Measurements from ENCODE around the gene PGBD5. TPM values are rescaled to one million over a fixed set of nuclear protein-coding genes. Genes with fewer than 3 reads are reported as not detected.

Gene PGBD5
- total RNA-seq, 4 donors from 2014 or later: 0.79 to 2.6 (median 1.1) TPM

- Histone ChIP-seq H3K27ac (no peak overlapping the region), H3K36me3 (no peaks in the 10 kb centered on the region), H3K4me3 (no peak overlapping the region), H3K9me3 (no peaks in the 10 kb centered on the region), H3K4me1 (no peaks in the 10 kb centered on the region), H3K27me3 (no peaks in the 10 kb centered on the region)
- WGBS, 2 donors (ENCODE audit: low coverage in 1 of 2): 53 to 70% methylated on average over 4 to 7 of the region's 7 CpGs
- TF ChIP-seq POLR2AphosphoS5 (IDR thresholded peaks at IDR 0.05): no peak
- no peak for TF ChIP-seq POLR2A (IDR thresholded peaks at IDR 0.05)
- TF ChIP-seq CTCF (IDR thresholded peaks at IDR 0.05): no peak
- in situ Hi-C loops (cut with MboI; ENCODE audit: low pct_ligation_motif_present in 1 of 4, low pct_unique_long_range_greater_than_20kb in 1 of 4, low sequenced_read_pairs in 3 of 4) (no loop called here), intact Hi-C loops (cut with DNase I; ENCODE audit: low total_unique reads) (no loop called here)
- DNase-seq: no peak
These were observed 66.0 kb downstream of the PGBD5 start for GRCh38 chr1:230359992-230360668.

GRCh38 chr1:230356869-230357794 lies 69.0 kb downstream of the PGBD5 start:
- intact Hi-C loops (cut with DNase I; ENCODE audit: low total_unique reads): no loop called here
- in situ Hi-C loops (cut with MboI; ENCODE audit: low pct_ligation_motif_present in 1 of 4, low pct_unique_long_range_greater_than_20kb in 1 of 4, low sequenced_read_pairs in 3 of 4): no loop called here
- Histone ChIP-seq H3K4me1 (no peaks in the 10 kb centered on the region), H3K27me3 (no peaks in the 10 kb centered on the region), H3K36me3 (no peaks in the 10 kb centered on the region), H3K9me3 (no peaks in the 10 kb centered on the region), H3K4me3 (no peak overlapping the region), H3K27ac (no peak overlapping the region)
- DNase-seq: no peak
- TF ChIP-seq POLR2AphosphoS5 (IDR thresholded peaks at IDR 0.05) (no peak), POLR2A (IDR thresholded peaks at IDR 0.05) (no peak), CTCF (IDR thresholded peaks at IDR 0.05) (no peak), EP300 (IDR thresholded peaks at IDR 0.05; ENCODE audit: low read depth) (no peak)
- 78 to 88% methylated on average over 5 to 47 of the region's 47 CpGs for WGBS, 2 donors (ENCODE audit: low coverage in 1 of 2)

- no peaks in the 10 kb centered on the region for H3K9me3 ChIP-seq
- no peak for TF ChIP-seq CTCF (IDR thresholded peaks at IDR 0.05)
- no peak for TF ChIP-seq EP300 (IDR thresholded peaks at IDR 0.05; ENCODE audit: low read depth)
- no peak for TF ChIP-seq POLR2AphosphoS5 (IDR thresholded peaks at IDR 0.05)
- TF ChIP-seq POLR2A (IDR thresholded peaks at IDR 0.05): no peak
- H3K36me3 ChIP-seq: no peaks in the 10 kb centered on the region
- in situ Hi-C loops (cut with MboI; ENCODE audit: low pct_ligation_motif_present in 1 of 4, low pct_unique_long_range_greater_than_20kb in 1 of 4, low sequenced_read_pairs in 3 of 4) (no loop called here), intact Hi-C loops (cut with DNase I; ENCODE audit: low total_unique reads) (no loop called here)
- WGBS, 2 donors (ENCODE audit: low coverage in 1 of 2): 92% methylated on average over 4 to 6 of the region's 6 CpGs
- no peak overlapping the region for H3K27ac ChIP-seq
- DNase-seq: no peak
- H3K4me3 ChIP-seq: no peak overlapping the region
- H3K4me1 ChIP-seq: no peaks in the 10 kb centered on the region
- no peaks in the 10 kb centered on the region for H3K27me3 ChIP-seq
These were observed 69.9 kb downstream of the PGBD5 start for GRCh38 chr1:230356190-230356589.

- H3K9me3 ChIP-seq: no peaks in the 10 kb centered on the region
- H3K27ac ChIP-seq: no peak overlapping the region
- H3K36me3 ChIP-seq: no peaks in the 10 kb centered on the region
- in situ Hi-C loops (cut with MboI; ENCODE audit: low pct_ligation_motif_present in 1 of 4, low pct_unique_long_range_greater_than_20kb in 1 of 4, low sequenced_read_pairs in 3 of 4): no loop called here
- TF ChIP-seq POLR2A (IDR thresholded peaks at IDR 0.05) (no peak), EP300 (IDR thresholded peaks at IDR 0.05; ENCODE audit: low read depth) (no peak), POLR2AphosphoS5 (IDR thresholded peaks at IDR 0.05) (no peak)
- WGBS, 2 donors (ENCODE audit: low coverage in 1 of 2): 81 to 90% methylated on average over 4 to 10 of the region's 10 CpGs
- intact Hi-C loops (cut with DNase I; ENCODE audit: low total_unique reads): no loop called here
- no peaks in the 10 kb centered on the region for H3K27me3 ChIP-seq
- H3K4me3 ChIP-seq: no peak overlapping the region
- DNase-seq: no peak
- no peaks in the 10 kb centered on the region for H3K4me1 ChIP-seq
These were observed 70.5 kb downstream of the PGBD5 start for GRCh38 chr1:230355594-230355993.

Data from transverse colon (tissue), 4 donors.